Mucosa of descending colon (tissue), 3 donors: ENCODE data around the gene AP4E1. TPM values are rescaled to one million over a fixed set of nuclear protein-coding genes. Genes with fewer than 3 reads are reported as not detected.

ENCODE experiments used
- ATAC-seq: fragments of 200-7000 bp; cut with Tn5 transposase; one replicate; pipeline ENCODE4 v1.9.1; 2020; ENCODE audit warnings: mild to moderate bottlenecking, moderate library complexity
- DNase-seq, 3 donors: peaks; one replicate each; pipeline ENCODE4 v3.0.0-alpha.2; 2020
- H3K36me3 ChIP-seq: fragments of 200-600 bp; one replicate; pipeline ENCODE4 v1.8.0; 2021; ENCODE audit warnings: low read depth, mild to moderate bottlenecking
- H3K4me1 ChIP-seq: fragments of 200-600 bp; one replicate; pipeline ENCODE4 v1.8.0; 2021; ENCODE audit warnings: low read depth, mild to moderate bottlenecking
- H3K4me3 ChIP-seq: fragments of 200-600 bp; one replicate; pipeline ENCODE4 v1.8.0; 2021; ENCODE audit warnings: mild to moderate bottlenecking
- H3K9me3 ChIP-seq: fragments of 200-600 bp; one replicate; pipeline ENCODE4 v1.8.0; 2021; ENCODE audit warnings: mild to moderate bottlenecking
- CTCF ChIP-seq: fragments of 200-600 bp; IDR thresholded peaks from one replicate; pipeline ENCODE4 v1.8.0; 2022; ENCODE audit warnings: antibody characterized with exemption, mild to moderate bottlenecking
- intact Hi-C, 2 donors: fragments of 100-400 bp; cut with DNase I in 1 of 2; cut with micrococcal nuclease in 1 of 2; formaldehyde crosslinking; loops; one replicate each; pipeline versions ENCODE4 v1.11.0 to v1.11.1; 2022; cut with DNase I, micrococcal nuclease
- total RNA-seq, 3 donors: library from RNA; stranded (reverse); fragmentation: NEBNext Ultra II Directional in 2 of 3; extraction: Animal tissue kit (Norgen Biotek cat#: 25700) in 2 of 3; gene quantifications; one replicate each; pipeline versions ENCODE4 v1.2.1 to v1.2.4, GENCODE V29; 2021 to 2023
- donor health status: DM: no; HTN: no; CAD: no; lungs with moderate emphysema.
- donor health status: DM: no; HTN: no; CAD: no.
- donor health status: DM: no; HTN: yes; CAD: no.

The AP4E1 gene
- total RNA-seq, 3 donors from 2014 or later = 9.6 to 11.9 (median 11.6) TPM

- intact Hi-C loops = no loop called here
- H3K36me3 ChIP-seq = no peaks in the 10 kb centered on the region
- no peaks in the 10 kb centered on the region for H3K4me1 ChIP-seq
- DNase-seq (no peak), ATAC-seq (no peak)
- H3K9me3 ChIP-seq = peaks cover 19% of the 10 kb centered on the region
- TF ChIP-seq CTCF = no peak
- H3K4me3 ChIP-seq = no peak overlapping the region
Measured at GRCh38 chr15:50971115-50971514, 62.6 kb downstream of the AP4E1 start.

DNA sequence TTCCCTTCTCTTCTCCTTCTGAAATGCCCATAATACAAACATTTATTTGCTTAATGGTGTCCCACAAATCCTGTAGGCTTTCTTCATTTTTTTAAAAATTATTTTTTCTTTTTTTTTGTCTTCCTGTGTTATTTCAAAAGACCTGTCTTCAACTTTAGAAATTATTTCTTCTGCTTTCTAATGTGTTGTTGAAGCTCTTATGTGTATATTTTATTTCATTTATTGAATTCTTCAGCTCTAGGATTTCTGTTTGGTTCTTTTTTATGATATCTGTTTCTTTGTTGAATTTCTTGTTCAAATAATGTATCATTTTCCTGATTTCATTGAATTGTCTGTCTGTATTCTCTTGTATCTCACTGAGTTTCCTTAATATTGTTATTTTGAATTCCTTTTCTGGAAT, 63.1 kb downstream of the AP4E1 start:
- H3K36me3 ChIP-seq = no peaks in the 10 kb centered on the region
- TF ChIP-seq CTCF = no peak
- DNase-seq = no peak
- peaks cover 19% of the 10 kb centered on the region for H3K9me3 ChIP-seq
- no peaks in the 10 kb centered on the region for H3K4me1 ChIP-seq
- intact Hi-C loops = no loop called here
- no peak overlapping the region for H3K4me3 ChIP-seq
- no peak for ATAC-seq

DNA sequence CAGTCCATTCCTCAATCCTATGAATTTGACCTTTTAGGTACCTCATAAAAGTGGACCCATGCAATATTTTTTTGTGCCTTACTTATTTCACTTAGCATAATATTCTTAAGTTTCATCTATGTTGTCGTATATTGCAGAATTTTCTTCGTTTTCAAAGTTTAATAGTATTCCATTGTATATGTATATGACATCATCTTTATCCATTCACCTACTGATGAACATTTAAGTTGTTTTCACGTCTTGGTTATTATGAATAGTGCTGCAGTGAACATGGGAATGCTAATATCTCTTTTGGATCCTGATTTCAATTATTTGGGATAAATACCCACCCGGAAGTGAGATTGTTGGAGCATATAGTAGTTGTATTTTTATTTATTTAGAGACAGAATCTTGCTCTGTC, 65.1 kb downstream of the AP4E1 start:
- H3K4me1 ChIP-seq = no peaks in the 10 kb centered on the region
- TF ChIP-seq CTCF = no peak
- no peaks in the 10 kb centered on the region for H3K36me3 ChIP-seq
- peaks cover 19% of the 10 kb centered on the region for H3K9me3 ChIP-seq
- no peak overlapping the region for H3K4me3 ChIP-seq
- intact Hi-C loops = no loop called here
- ATAC-seq (no peak), DNase-seq (no peak)

DNA sequence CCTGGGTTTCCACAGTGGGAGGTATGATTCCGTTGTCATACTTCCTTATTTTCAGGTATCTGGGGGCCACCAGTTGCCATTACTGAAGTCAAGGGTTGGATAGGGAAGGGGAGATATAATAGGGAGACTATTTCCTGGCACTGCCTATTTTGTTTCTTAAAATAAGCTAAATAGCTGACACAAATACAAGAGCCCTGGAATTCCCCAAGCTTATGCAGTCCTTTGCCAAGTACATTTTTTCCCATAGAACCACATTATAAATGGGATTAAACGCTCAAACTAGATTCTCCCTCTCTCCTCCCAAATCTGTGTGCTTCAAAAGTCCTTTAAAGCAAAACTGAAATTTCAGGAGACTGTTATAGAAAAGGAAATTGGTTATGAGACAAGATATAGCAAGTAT, 68.7 kb downstream of the AP4E1 start:
- intact Hi-C loops = no loop called here
- Histone ChIP-seq H3K9me3 (no peaks in the 10 kb centered on the region), H3K4me3 (no peak overlapping the region), H3K4me1 (no peaks in the 10 kb centered on the region), H3K36me3 (no peaks in the 10 kb centered on the region)
- DNase-seq = no peak
- TF ChIP-seq CTCF = no peak
- no peak for ATAC-seq

DNA sequence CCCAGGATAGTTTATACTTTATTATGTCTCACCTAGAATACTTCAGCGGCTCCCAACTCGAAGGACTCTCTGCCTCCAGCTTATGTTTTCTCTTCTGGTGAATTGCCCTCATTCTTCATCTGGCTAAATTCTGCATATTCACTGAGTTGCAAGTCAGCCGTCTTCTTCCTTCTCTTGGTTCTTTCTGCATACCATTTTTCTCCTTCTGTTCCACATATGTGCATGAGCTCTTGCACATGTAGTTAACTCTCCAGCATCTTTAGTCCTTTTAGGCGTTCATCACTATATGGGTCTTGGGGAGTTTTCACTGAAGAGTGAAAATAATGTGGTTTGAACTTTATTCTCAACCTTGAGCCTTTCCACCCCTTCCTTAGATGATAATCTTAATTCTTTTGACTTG, 70.1 kb downstream of the AP4E1 start:
- H3K4me3 ChIP-seq = no peak overlapping the region
- ATAC-seq = no peak

More for the DNA sequence above, 70.1 kb downstream of the AP4E1 start:
- intact Hi-C loops = no loop called here
- DNase-seq = no peak
- no peaks in the 10 kb centered on the region for H3K4me1 ChIP-seq
- no peaks in the 10 kb centered on the region for H3K9me3 ChIP-seq
- TF ChIP-seq CTCF = no peak
- H3K36me3 ChIP-seq = no peaks in the 10 kb centered on the region
